GM10248 (cell line): ENCODE results near the gene TAL1.

ENCODE experiments used
- CTCF ChIA-PET: fragments of 300-600 bp; sonication (Branson Sonifier 250); formaldehyde crosslinking; extraction: SDS; loops from one replicate; lab custom pipeline; 2021; ENCODE audit warnings: antibody characterized with exemption; lab: Yijun Ruan, JAX
- POLR2A ChIA-PET: fragments of 350-650 bp; sonication (Branson Sonifier 250); formaldehyde crosslinking; extraction: SDS; loops from one replicate; lab custom pipeline; 2020; ENCODE audit warnings: antibody characterized with exemption; lab: Yijun Ruan, JAX
- DNase-seq: peaks from one replicate; pipeline ENCODE4 v3.0.0; 2012; ENCODE audit errors: extremely low spot score
- TF ChIP-seq, protein P1 (sequence below): IDR thresholded peaks from 2 replicates; pipeline ENCODE4 v1.5.1; 2012; ENCODE audit warnings: mild to moderate bottlenecking, low read depth; ENCODE audit errors: extremely low read depth, missing control alignments, control extremely low read depth

Gene TAL1

DNA sequence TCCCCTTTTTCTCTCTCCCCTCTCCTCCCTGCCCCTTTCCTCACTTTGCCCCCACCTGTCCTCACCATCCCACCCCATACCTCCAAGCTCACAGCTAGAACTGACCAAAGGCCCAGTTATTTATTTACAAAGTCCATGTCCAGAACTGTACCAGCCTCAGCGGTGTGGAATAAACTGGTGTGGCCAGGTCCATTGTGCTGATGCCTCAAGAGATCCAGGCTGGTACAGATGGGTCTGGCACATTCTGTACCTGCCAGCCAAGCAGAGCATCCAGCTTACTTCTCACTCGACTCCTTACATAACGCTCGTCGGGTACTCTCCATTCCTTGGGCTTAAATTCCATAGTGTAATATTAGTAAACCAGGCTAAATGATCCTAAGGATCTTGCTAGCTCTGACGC is 54.0 kb downstream of the TAL1 start:
- TF ChIP-seq, protein P1, sequence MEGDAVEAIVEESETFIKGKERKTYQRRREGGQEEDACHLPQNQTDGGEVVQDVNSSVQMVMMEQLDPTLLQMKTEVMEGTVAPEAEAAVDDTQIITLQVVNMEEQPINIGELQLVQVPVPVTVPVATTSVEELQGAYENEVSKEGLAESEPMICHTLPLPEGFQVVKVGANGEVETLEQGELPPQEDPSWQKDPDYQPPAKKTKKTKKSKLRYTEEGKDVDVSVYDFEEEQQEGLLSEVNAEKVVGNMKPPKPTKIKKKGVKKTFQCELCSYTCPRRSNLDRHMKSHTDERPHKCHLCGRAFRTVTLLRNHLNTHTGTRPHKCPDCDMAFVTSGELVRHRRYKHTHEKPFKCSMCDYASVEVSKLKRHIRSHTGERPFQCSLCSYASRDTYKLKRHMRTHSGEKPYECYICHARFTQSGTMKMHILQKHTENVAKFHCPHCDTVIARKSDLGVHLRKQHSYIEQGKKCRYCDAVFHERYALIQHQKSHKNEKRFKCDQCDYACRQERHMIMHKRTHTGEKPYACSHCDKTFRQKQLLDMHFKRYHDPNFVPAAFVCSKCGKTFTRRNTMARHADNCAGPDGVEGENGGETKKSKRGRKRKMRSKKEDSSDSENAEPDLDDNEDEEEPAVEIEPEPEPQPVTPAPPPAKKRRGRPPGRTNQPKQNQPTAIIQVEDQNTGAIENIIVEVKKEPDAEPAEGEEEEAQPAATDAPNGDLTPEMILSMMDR, result no peak
- CTCF ChIA-PET, result interaction anchor here (0.9 to 11.4 kb wide), 27 partner anchors 10 to 577 kb away, joined by 3 to 192 read pairs (median 7); partner anchors contain the start of genes CMPK1, FOXD2 and PDZK1IP1
- no peak for DNase-seq
- POLR2A ChIA-PET, result no interaction called here

DNA sequence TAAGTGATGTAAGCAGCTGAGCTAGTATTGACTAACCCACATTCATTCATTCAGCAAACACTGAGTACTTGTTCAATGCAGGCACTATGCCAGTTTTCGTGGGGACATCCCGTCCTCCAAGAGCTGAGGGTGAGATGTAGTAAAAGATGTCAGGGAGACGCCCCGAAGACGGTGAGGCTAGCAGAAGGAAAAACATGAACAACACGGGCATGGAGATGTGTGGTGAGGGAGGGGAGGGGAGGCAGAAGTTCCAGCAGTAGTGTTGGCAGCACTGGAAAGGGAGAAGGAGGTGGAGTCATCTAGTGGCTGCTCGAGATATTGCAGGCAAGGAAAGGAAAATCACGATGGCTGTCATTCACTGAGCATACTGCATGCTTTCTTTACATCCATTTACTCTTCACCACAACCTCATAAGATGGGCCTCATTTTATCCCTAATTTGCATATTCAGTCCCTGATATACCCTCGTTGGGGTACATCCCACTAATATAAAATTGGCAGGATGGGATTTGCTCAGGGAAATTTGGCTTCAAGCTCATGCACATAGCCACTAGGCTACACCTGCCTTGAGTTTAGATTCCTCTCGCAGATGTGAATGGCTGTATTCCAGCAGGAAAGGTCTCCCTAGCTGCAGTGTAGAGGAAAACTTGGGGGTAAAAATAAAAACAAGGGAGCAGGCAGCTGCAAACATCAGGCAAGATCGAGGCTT is 56.6 kb downstream of the TAL1 start:
- TF ChIP-seq, protein P1, result peak; percentile 92
- DNase-seq, result peak; percentile 69
- POLR2A ChIA-PET, result interaction anchor here (0.6 kb wide), 1 partner anchor 139 kb away, joined by 5 read pairs; no protein-coding TSS in a partner anchor
- CTCF ChIA-PET, result interaction anchor here (0.7 to 11.4 kb wide), 30 partner anchors 9 to 733 kb away, joined by 3 to 192 read pairs (median 4); partner anchors contain the start of gene PDZK1IP1

DNA sequence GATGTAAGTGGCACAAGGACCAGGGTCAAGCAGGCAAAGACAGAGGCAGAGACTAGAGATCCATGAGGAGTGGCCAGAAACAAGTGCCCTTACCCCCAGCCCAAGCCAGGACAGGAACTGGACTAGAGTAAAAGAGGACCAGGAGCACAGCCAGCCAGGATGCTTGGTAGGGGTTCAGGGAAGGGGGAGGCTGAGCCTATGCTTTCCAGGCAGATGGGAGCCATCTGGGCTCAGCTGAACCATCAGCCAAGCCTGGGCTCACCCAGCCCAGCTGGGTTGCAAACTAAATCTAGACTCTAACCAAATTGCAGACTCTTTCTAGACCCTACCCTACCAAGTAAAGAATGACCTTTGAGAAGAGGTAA is 57.4 kb downstream of the TAL1 start:
- POLR2A ChIA-PET, result no interaction called here
- TF ChIP-seq, protein P1, result no peak
- CTCF ChIA-PET, result interaction anchor here (0.7 to 11.4 kb wide), 19 partner anchors 7 to 732 kb away, joined by 3 to 192 read pairs (median 4); partner anchors contain the start of gene PDZK1IP1
- no peak for DNase-seq

DNA sequence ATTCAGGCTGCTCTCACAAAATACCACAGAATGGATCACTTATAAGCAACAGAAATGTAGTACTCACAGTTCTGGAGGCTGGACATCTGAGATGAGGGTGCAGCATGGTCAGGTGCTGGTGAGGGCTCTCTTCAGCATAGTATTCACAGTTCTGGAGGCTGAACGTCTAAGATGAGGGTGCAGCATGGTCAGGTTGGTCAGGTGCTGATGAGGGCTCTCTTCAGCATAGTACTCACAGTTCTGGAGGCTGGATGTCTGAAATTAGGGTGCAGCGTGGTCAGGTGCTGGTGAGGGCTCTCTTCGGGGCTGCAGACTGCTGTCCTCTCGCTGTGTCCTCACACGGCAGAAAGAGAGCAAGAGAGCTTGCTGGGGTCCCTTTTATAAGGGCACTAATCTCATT is 59.2 kb downstream of the TAL1 start:
- DNase-seq, result no peak
- TF ChIP-seq, protein P1, result no peak
- ChIA-PET CTCF (interaction anchor here (1.0 to 1.6 kb wide), 7 partner anchors 8 to 265 kb away, joined by 3 to 7 read pairs (median 3); no protein-coding TSS in a partner anchor), POLR2A (no interaction called here)
